Endothelial cell of umbilical vein (primary cell): ENCODE data around the gene NEDD4L. TPM values are rescaled to one million over a fixed set of nuclear protein-coding genes. Genes with fewer than 3 reads are reported as not detected.

Source experiments
- BruUV-seq: library from RNA; stranded (reverse); fragments of 400-500 nt; replicated peaks from 2 replicates; lab custom pipeline; 2021; lab: Mats Ljungman, UMichigan
- CTCF ChIA-PET: fragments of 300-600, 350-600 bp; sonication (Branson Sonifier 250); formaldehyde crosslinking; loops from one replicate; lab custom pipeline; 2021; ENCODE audit warnings: antibody characterized with exemption, inconsistent platforms; lab: Charles Lee
- POLR2A ChIA-PET: fragments of 300-600, 350-600 bp; sonication (Branson Sonifier 250); formaldehyde crosslinking; loops from one replicate; lab custom pipeline; 2021; ENCODE audit warnings: antibody characterized with exemption, inconsistent platforms; lab: Charles Lee
- DNase-seq: peaks from one replicate; pipeline ENCODE4 v3.0.0-alpha.2; 2011; ENCODE audit warnings: low read depth, low spot score
- FAIRE-seq: peaks from 2 replicates; lab custom pipeline; 2011; peaks lifted over from hg19 to GRCh38; lab: Jason Lieb, UNC
- H2AFZ ChIP-seq: 2 replicates; pipeline ENCODE4 v1.6.0; 2012; ENCODE audit warnings: low read depth, low read length, control low read depth, inconsistent platforms
- H3K27ac ChIP-seq: 2 replicates; pipeline ENCODE4 v1.5.1; 2011; ENCODE audit warnings: low read depth, mild to moderate bottlenecking, control low read depth, low read length, moderate library complexity; ENCODE audit not compliant: insufficient read depth
- H3K27me3 ChIP-seq, 2 experiments: 2 replicates each; pipeline versions ENCODE4 v1.6.0 to v1.6.1; 2011; ENCODE audit warnings: low read length in 2 of 2, mixed read lengths in 1 of 2; ENCODE audit not compliant: control insufficient read depth in 2 of 2, insufficient read depth in 2 of 2
- H3K36me3 ChIP-seq, 2 experiments: 2 replicates in 1 of 2; 3 replicates in 1 of 2; pipeline ENCODE4 v1.5.1; 2011; ENCODE audit warnings: low read length in 2 of 2, mild to moderate bottlenecking in 1 of 2, moderate library complexity in 1 of 2; ENCODE audit not compliant: control insufficient read depth in 2 of 2, insufficient read depth in 2 of 2; ENCODE audit errors: extremely low read depth in 1 of 2
- H3K4me1 ChIP-seq: 3 replicates; pipeline ENCODE4 v1.5.1; 2011; ENCODE audit warnings: mild to moderate bottlenecking, low read length; ENCODE audit not compliant: control insufficient read depth, insufficient read depth; ENCODE audit errors: extremely low read depth
- H3K4me2 ChIP-seq: 2 replicates; pipeline ENCODE4 v1.6.1; 2011; ENCODE audit warnings: low read length, control low read depth, mixed read lengths; ENCODE audit not compliant: insufficient read depth
- H3K4me3 ChIP-seq, 3 experiments: fragments of 200-600 bp in 1 of 3; sonication (generic), shearing (Covaris generic) in 1 of 3; replicated peaks in 1 of 3; 2 replicates each; pipeline ENCODE4 v1.5.1; 2011 to 2016; ENCODE audit warnings: control low read depth in 3 of 3, low read length in 3 of 3, mild to moderate bottlenecking in 2 of 3, inconsistent platforms in 1 of 3, low read depth in 1 of 3, moderate library complexity in 1 of 3; ENCODE audit not compliant: insufficient read depth in 1 of 3
- H3K79me2 ChIP-seq: 2 replicates; pipeline ENCODE4 v1.6.0; 2012; ENCODE audit warnings: low read length, inconsistent platforms; ENCODE audit not compliant: control insufficient read depth, insufficient read depth
- H3K9ac ChIP-seq: replicated peaks from 2 replicates; pipeline ENCODE3; 2011; ENCODE audit warnings: low read length, control low read depth; ENCODE audit not compliant: insufficient read depth; ENCODE audit errors: extremely low read depth
- H3K9me1 ChIP-seq: replicated peaks from 3 replicates; pipeline ENCODE4 v1.6.0; 2011; ENCODE audit warnings: mild to moderate bottlenecking, low read length; ENCODE audit not compliant: control insufficient read depth, insufficient read depth; ENCODE audit errors: extremely low read depth
- H3K9me3 ChIP-seq: replicated peaks from 2 replicates; pipeline ENCODE4 v1.5.1; 2012; ENCODE audit warnings: low read length, inconsistent platforms; ENCODE audit not compliant: control insufficient read depth, insufficient read depth
- H4K20me1 ChIP-seq: replicated peaks from 2 replicates; pipeline ENCODE3; 2011; ENCODE audit warnings: mild to moderate bottlenecking, low read length; ENCODE audit not compliant: control insufficient read depth, insufficient read depth; ENCODE audit errors: extremely low read depth
- EZH2 ChIP-seq: IDR thresholded peaks from 2 replicates; pipeline ENCODE4 v1.6.1; 2012; ENCODE audit warnings: borderline replicate concordance, low read depth, mild to moderate bottlenecking, moderate library complexity, low read length, inconsistent platforms; ENCODE audit not compliant: severe bottlenecking
- FOS ChIP-seq: IDR thresholded peaks from 2 replicates; pipeline ENCODE4 v1.6.1; 2011; ENCODE audit warnings: mild to moderate bottlenecking, low read length, moderate library complexity, borderline replicate concordance; ENCODE audit not compliant: insufficient read depth
- GATA2 ChIP-seq: IDR thresholded peaks from 2 replicates; pipeline ENCODE4 v1.7.0; 2011; ENCODE audit warnings: low read depth, mild to moderate bottlenecking, moderate library complexity, mixed read lengths, low read length; ENCODE audit not compliant: insufficient read length, insufficient read depth
- JUN ChIP-seq: IDR thresholded peaks from 2 replicates; pipeline ENCODE4 v1.6.1; 2011; ENCODE audit warnings: borderline replicate concordance, low read depth; ENCODE audit not compliant: insufficient read length, insufficient read depth
- MYC ChIP-seq: IDR thresholded peaks from one replicate; pipeline ENCODE4 v1.6.1; 2011; ENCODE audit warnings: mild to moderate bottlenecking, low read depth, low read length
- POLR2A ChIP-seq: IDR thresholded peaks from 2 replicates; pipeline ENCODE4 v1.6.1; 2012; ENCODE audit warnings: low read depth, mild to moderate bottlenecking, control low read depth, low read length
- POLR2AphosphoS5 ChIP-seq: IDR thresholded peaks from 2 replicates; pipeline ENCODE4 v1.6.1; 2012; ENCODE audit warnings: low read depth, mild to moderate bottlenecking, control low read depth, low read length, moderate library complexity; ENCODE audit not compliant: insufficient read depth
- dilution Hi-C: fragments of 300-500 bp; cut with MboI; formaldehyde crosslinking; loops from one replicate; pipeline ENCODE4 v1.15.0; 2019; ENCODE audit warnings: low sequenced_read_pairs; ENCODE audit not compliant: extremely low pct_ligation_motif_present
- intact Hi-C: fragments of 100-400 bp; cut with micrococcal nuclease; formaldehyde crosslinking; loops from one replicate; pipeline ENCODE4 v1.10.0; 2022
- polyA plus RNA-seq, 4 experiments: library from polyadenylated mRNA; depleted of rRNA in 3 of 4; stranded (reverse) in 3 of 4; unstranded in 1 of 4; fragments of >200 nt; gene quantifications; 2 replicates each; pipeline versions ENCODE4 v1.2.1 to v1.2.3, GENCODE V29; 2011 to 2012; ENCODE audit warnings: missing spikeins in 1 of 4
- total RNA-seq: library from RNA; stranded (reverse); gene quantifications from 2 replicates; pipeline ENCODE4 v1.2.3, GENCODE V29; 2021
- TF ChIP-seq, protein P1 (sequence below), 2 donors: IDR thresholded peaks; 1 replicate in 1 of 2; 2 replicates in 1 of 2; pipeline ENCODE4 v1.5.1; 2011; ENCODE audit warnings: low read length in 2 of 2, mild to moderate bottlenecking in 2 of 2, moderate library complexity in 2 of 2, control low read depth in 1 of 2, inconsistent platforms in 1 of 2, low read depth in 1 of 2; ENCODE audit not compliant: insufficient read depth in 1 of 2; ENCODE audit errors: extremely low read depth in 1 of 2
- TF ChIP-seq, protein P2 (sequence below): IDR thresholded peaks from 2 replicates; pipeline ENCODE4 v1.6.1; 2011; ENCODE audit not compliant: insufficient read depth, insufficient read length

NEDD4L gene
- total and polyA plus RNA-seq, 2 donors (not counting 3 experiments of a cell fraction or from before 2014, with no cell fraction given), result 20.5 to 78.9 TPM

DNA sequence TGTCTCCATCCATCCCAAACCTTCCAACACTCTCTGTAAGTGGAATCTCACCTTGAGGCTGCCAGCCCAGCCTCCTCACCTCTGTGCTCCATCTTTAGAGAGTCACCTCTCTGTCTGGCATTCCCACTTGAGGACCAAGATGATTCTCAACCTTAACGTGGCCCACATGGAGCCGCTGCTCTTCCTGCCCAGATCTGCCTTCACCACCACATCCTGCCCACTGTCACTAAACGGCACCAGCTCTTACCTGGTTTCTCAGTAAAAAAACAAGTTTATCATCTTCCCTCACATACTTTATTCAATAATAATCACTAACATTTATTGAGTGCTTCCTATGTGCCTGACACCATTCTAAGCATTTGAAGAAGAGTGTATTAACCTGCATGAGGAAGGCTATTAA is 80.4 kb downstream of the NEDD4L start:
- no peak overlapping the region for H3K27ac ChIP-seq
- DNase-seq, result no peak
- no peak overlapping the region for H2AFZ ChIP-seq
- no peaks in the 10 kb centered on the region for H3K4me1 ChIP-seq
- ChIA-PET CTCF (interaction anchor here (1.5 to 5.7 kb wide), 3 partner anchors 11 to 82 kb away, joined by 6 to 132 read pairs (median 23); partner anchors contain the start of gene NEDD4L), POLR2A (no interaction called here)
- no peak overlapping the region for H3K4me2 ChIP-seq
- no peaks in the 10 kb centered on the region for H3K9me1 ChIP-seq
- FAIRE-seq, result no peak
- intact Hi-C loops (no loop called here), dilution Hi-C loops (no loop called here)
- no peaks in the 10 kb centered on the region for H3K79me2 ChIP-seq
- no peaks in the 10 kb centered on the region for H3K27me3 ChIP-seq
- H3K9me3 ChIP-seq, result no peaks in the 10 kb centered on the region
- no peak for TF ChIP-seq POLR2AphosphoS5
- TF ChIP-seq, protein P1, sequence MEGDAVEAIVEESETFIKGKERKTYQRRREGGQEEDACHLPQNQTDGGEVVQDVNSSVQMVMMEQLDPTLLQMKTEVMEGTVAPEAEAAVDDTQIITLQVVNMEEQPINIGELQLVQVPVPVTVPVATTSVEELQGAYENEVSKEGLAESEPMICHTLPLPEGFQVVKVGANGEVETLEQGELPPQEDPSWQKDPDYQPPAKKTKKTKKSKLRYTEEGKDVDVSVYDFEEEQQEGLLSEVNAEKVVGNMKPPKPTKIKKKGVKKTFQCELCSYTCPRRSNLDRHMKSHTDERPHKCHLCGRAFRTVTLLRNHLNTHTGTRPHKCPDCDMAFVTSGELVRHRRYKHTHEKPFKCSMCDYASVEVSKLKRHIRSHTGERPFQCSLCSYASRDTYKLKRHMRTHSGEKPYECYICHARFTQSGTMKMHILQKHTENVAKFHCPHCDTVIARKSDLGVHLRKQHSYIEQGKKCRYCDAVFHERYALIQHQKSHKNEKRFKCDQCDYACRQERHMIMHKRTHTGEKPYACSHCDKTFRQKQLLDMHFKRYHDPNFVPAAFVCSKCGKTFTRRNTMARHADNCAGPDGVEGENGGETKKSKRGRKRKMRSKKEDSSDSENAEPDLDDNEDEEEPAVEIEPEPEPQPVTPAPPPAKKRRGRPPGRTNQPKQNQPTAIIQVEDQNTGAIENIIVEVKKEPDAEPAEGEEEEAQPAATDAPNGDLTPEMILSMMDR (IDR thresholded peaks at IDR 0.05; ENCODE audit: extremely low read depth in 1 of 2, insufficient read depth in 1 of 2, low read depth in 1 of 2, low read length in 2 of 2), result no peak
- no peak for TF ChIP-seq MYC
- no peak for TF ChIP-seq EZH2
- TF ChIP-seq JUN, result no peak
- no peak for TF ChIP-seq FOS
- TF ChIP-seq, protein P2, sequence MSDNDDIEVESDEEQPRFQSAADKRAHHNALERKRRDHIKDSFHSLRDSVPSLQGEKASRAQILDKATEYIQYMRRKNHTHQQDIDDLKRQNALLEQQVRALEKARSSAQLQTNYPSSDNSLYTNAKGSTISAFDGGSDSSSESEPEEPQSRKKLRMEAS, result no peak
- TF ChIP-seq POLR2A, result no peak
- TF ChIP-seq GATA2, result no peak
- no TSS peak for BruUV-seq
- no peaks in the 10 kb centered on the region for H4K20me1 ChIP-seq
- no peak overlapping the region for H3K4me3 ChIP-seq
- H3K9ac ChIP-seq, result no peak overlapping the region
- no peaks in the 10 kb centered on the region for H3K36me3 ChIP-seq
